HepG2 (cell line): ENCODE measurements around the gene KATNBL1. TPM values are rescaled to one million over a fixed set of nuclear protein-coding genes. Genes with fewer than 3 reads are reported as not detected.

ENCODE experiments used
- DMAP1 ChIP-seq: IDR thresholded peaks from 2 replicates; pipeline ENCODE4 v1.6.1; 2016
- ERF ChIP-seq: IDR thresholded peaks from 2 replicates; pipeline ENCODE4 v1.6.1; 2018; ENCODE audit warnings: missing biosample characterization, missing genetic modification reagents
- FIP1L1 ChIP-seq: fragments of 200-400 bp; formaldehyde crosslinking; IDR thresholded peaks from 2 replicates; pipeline ENCODE4 v1.6.1; 2018; ENCODE audit warnings: low read depth, mild to moderate bottlenecking, low read length, moderate library complexity, borderline replicate concordance; ENCODE audit not compliant: insufficient read depth
- HCFC1 ChIP-seq: fragments of 150-350 bp; IDR thresholded peaks from 2 replicates; pipeline ENCODE4 v1.6.1; 2014; ENCODE audit warnings: low read depth, low read length
- HDAC2 ChIP-seq: sonication (generic); formaldehyde crosslinking; IDR thresholded peaks from 2 replicates; pipeline ENCODE4 v1.4.0; 2020; ENCODE audit warnings: missing genetic modification reagents
- IKZF5 ChIP-seq: IDR thresholded peaks from 2 replicates; pipeline ENCODE4 v1.6.1; 2018; ENCODE audit warnings: missing genetic modification reagents, mild to moderate bottlenecking, missing compliant biosample characterization
- KMT2A ChIP-seq: sonication (generic); formaldehyde crosslinking; IDR thresholded peaks from 2 replicates; pipeline ENCODE4 v1.4.0; 2020; ENCODE audit warnings: missing genetic modification reagents
- MXI1 ChIP-seq: IDR thresholded peaks from 3 replicates; pipeline ENCODE4 v1.6.1; 2012; ENCODE audit warnings: low read depth, low read length, inconsistent platforms, borderline replicate concordance
- NAIF1 ChIP-seq: sonication (generic); formaldehyde crosslinking; IDR thresholded peaks from 2 replicates; pipeline ENCODE4 v1.5.0; 2020; ENCODE audit warnings: mild to moderate bottlenecking, missing genetic modification reagents, borderline replicate concordance
- REXO4 ChIP-seq: sonication (generic); formaldehyde crosslinking; IDR thresholded peaks from 2 replicates; pipeline ENCODE4 v1.8.0; 2022; ENCODE audit warnings: missing genetic modification reagents, mild to moderate bottlenecking, borderline replicate concordance
- RFX5 ChIP-seq: IDR thresholded peaks from 2 replicates; pipeline ENCODE4 v1.6.1; 2011; ENCODE audit warnings: low read depth, low read length, improper control_type of control experiment
- SETDB1 ChIP-seq: sonication (generic); formaldehyde crosslinking; IDR thresholded peaks from 2 replicates; pipeline ENCODE4 v1.5.1; 2020; ENCODE audit warnings: missing genetic modification reagents, mild to moderate bottlenecking, borderline replicate concordance
- SIX4 ChIP-seq: sonication (generic); formaldehyde crosslinking; IDR thresholded peaks from 2 replicates; pipeline ENCODE4 v1.4.0; 2020; ENCODE audit warnings: missing genetic modification reagents
- SNAPC2 ChIP-seq: sonication (generic); formaldehyde crosslinking; IDR thresholded peaks from 2 replicates; pipeline ENCODE4 v1.8.1; 2022; ENCODE audit warnings: mild to moderate bottlenecking, missing genetic modification reagents
- TCF7L2 ChIP-seq: IDR thresholded peaks from 2 replicates; pipeline ENCODE4 v1.6.1; 2011; ENCODE audit warnings: mild to moderate bottlenecking, low read depth, low read length, moderate library complexity
- ZFP41 ChIP-seq: sonication (generic); formaldehyde crosslinking; IDR thresholded peaks from 2 replicates; pipeline ENCODE4 v1.4.0; 2020; ENCODE audit warnings: mild to moderate bottlenecking, missing genetic modification reagents, borderline replicate concordance
- ZFP62 ChIP-seq: sonication (generic); formaldehyde crosslinking; IDR thresholded peaks from 2 replicates; pipeline ENCODE4 v1.4.0; 2020; ENCODE audit warnings: missing genetic modification reagents
- ZNF160 ChIP-seq: sonication (generic); formaldehyde crosslinking; IDR thresholded peaks from 2 replicates; pipeline ENCODE4 v1.8.0; 2022; ENCODE audit warnings: mild to moderate bottlenecking, inconsistent platforms, missing genetic modification reagents
- ZNF296 ChIP-seq: sonication (generic); formaldehyde crosslinking; conservative IDR thresholded peaks from 2 replicates; pipeline ENCODE4 v1.5.0; 2020; ENCODE audit warnings: mild to moderate bottlenecking, missing genetic modification reagents
- ZNF33B ChIP-seq: sonication (generic); formaldehyde crosslinking; IDR thresholded peaks from 2 replicates; pipeline ENCODE4 v1.5.1; 2020; ENCODE audit warnings: mild to moderate bottlenecking, missing genetic modification reagents
- ZNF615 ChIP-seq: sonication (generic); formaldehyde crosslinking; IDR thresholded peaks from 2 replicates; pipeline ENCODE4 v1.5.0; 2020; ENCODE audit warnings: mild to moderate bottlenecking, missing genetic modification reagents, borderline replicate concordance
- ZNF878 ChIP-seq: sonication (generic); formaldehyde crosslinking; IDR thresholded peaks from 2 replicates; pipeline ENCODE4 v1.8.1; 2023; ENCODE audit warnings: mild to moderate bottlenecking, missing genetic modification reagents, moderate library complexity
- polyA plus RNA-seq, 8 experiments: library from polyadenylated mRNA; depleted of rRNA in 3 of 8; stranded (reverse) in 7 of 8; unstranded in 1 of 8; fragments of >200 nt; fragmentation: Illumina TruSeq in 4 of 8; extraction: Trizol in 4 of 8; gene quantifications; 2 replicates each; pipeline versions ENCODE4 v1.2.1 to v1.2.3, GENCODE V29; 2011 to 2016; ENCODE audit warnings: low read depth in 4 of 8, missing spikeins in 1 of 8, mixed read lengths in 1 of 8; ENCODE audit not compliant: insufficient read depth in 1 of 8
- total RNA-seq, 5 experiments: library from RNA; depleted of rRNA; stranded (reverse); fragments of >200 nt; fragmentation: Illumina TruSeq; extraction: Trizol; gene quantifications; 2 replicates each; pipeline ENCODE4 v1.2.3, GENCODE V29; 2016; ENCODE audit warnings: low read depth in 1 of 5
- TF ChIP-seq, protein P1 (sequence below): sonication (generic); formaldehyde crosslinking; IDR thresholded peaks from 2 replicates; pipeline ENCODE4 v1.5.0; 2020; ENCODE audit warnings: missing genetic modification reagents
- TF ChIP-seq, protein P2 (sequence below): IDR thresholded peaks from 2 replicates; pipeline ENCODE4 v1.6.1; 2012; ENCODE audit warnings: low read length, improper control_type of control experiment

The KATNBL1 gene
- total and polyA plus RNA-seq, 2 of the 13 experiments (the other 11 are each of a cell fraction or from before 2014, with no cell fraction given), result 23.4 to 42.8 TPM

DNA sequence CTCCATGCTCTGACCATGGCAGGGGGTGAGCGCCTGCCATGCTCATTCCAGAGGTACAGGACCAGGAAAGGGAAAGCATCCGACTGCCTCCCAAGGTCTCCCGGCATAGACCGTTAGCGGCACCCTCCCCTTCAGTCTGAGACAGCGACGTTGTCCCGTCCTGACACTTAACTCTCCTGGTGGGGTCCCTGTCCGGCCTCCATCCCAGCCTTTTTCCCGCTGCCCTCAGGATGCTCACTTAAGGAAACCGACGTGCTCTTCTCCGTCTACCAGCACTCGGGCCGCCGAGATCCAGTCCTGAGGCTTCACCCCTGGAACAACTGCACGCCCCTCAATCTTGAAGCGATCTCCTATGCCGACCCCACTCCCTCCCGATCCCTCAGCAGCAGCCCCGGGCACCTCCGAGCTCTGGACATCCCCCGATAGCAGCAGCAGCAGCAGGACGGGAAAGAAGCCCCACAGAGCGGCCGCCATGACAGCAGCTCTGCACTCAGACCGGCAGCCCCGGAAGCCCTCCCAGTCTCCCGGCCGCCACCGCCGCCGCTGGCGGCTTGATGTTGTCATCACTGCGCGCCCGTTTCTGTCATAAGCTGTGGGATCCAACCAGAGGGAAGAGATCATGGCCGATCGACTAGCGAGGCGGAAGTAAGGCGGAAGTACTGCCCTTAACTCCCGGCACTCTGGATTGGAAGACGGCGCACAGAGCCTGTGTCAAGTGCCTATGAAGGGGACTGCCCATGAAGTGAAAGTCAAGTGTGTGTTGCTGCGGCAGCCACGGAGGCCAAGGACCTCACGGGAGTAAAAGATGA lies 108.3 kb downstream of the KATNBL1 start, which contains the start of the genes EMC7 and PGBD4 (continued):
- TF ChIP-seq MXI1 (peak; percentile 95; the same call in 2 of the 3 replicates), TCF7L2 (no peak), REXO4 (CRISPR knock-in tag) (no peak), ZNF878 (CRISPR knock-in tag) (peak; percentile 10; the same call in 1 of the 2 replicates), ZFP41 (CRISPR knock-in tag) (no peak), ERF (CRISPR knock-in tag) (peak; percentile 52; the same call in 1 of the 2 replicates), IKZF5 (CRISPR knock-in tag) (peak; percentile 76), ZNF33B (peak; percentile 79; the same call in 1 of the 2 replicates), RFX5 (no peak), ZNF296 (CRISPR knock-in tag) (no peak), KMT2A (peak; percentile 93), HDAC2 (CRISPR knock-in tag) (peak; percentile 77; the same call in 1 of the 2 replicates), DMAP1 (peak; percentile 72; the same call in 1 of the 2 replicates), SIX4 (peak; percentile 47; the same call in 1 of the 2 replicates), ZFP62 (no peak), ZNF160 (CRISPR knock-in tag) (no peak; the same call in 1 of the 2 replicates), SETDB1 (no peak), HCFC1 (peak; percentile 91), NAIF1 (CRISPR knock-in tag) (no peak), FIP1L1 (no peak), SNAPC2 (CRISPR knock-in tag) (peak; percentile 53; the same call in 1 of the 2 replicates), ZNF615 (CRISPR knock-in tag) (no peak)
- TF ChIP-seq, protein P1, sequence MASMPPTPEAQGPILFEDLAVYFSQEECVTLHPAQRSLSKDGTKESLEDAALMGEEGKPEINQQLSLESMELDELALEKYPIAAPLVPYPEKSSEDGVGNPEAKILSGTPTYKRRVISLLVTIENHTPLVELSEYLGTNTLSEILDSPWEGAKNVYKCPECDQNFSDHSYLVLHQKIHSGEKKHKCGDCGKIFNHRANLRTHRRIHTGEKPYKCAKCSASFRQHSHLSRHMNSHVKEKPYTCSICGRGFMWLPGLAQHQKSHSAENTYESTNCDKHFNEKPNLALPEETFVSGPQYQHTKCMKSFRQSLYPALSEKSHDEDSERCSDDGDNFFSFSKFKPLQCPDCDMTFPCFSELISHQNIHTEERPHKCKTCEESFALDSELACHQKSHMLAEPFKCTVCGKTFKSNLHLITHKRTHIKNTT (CRISPR knock-in tag), result no peak
- TF ChIP-seq, protein P2, sequence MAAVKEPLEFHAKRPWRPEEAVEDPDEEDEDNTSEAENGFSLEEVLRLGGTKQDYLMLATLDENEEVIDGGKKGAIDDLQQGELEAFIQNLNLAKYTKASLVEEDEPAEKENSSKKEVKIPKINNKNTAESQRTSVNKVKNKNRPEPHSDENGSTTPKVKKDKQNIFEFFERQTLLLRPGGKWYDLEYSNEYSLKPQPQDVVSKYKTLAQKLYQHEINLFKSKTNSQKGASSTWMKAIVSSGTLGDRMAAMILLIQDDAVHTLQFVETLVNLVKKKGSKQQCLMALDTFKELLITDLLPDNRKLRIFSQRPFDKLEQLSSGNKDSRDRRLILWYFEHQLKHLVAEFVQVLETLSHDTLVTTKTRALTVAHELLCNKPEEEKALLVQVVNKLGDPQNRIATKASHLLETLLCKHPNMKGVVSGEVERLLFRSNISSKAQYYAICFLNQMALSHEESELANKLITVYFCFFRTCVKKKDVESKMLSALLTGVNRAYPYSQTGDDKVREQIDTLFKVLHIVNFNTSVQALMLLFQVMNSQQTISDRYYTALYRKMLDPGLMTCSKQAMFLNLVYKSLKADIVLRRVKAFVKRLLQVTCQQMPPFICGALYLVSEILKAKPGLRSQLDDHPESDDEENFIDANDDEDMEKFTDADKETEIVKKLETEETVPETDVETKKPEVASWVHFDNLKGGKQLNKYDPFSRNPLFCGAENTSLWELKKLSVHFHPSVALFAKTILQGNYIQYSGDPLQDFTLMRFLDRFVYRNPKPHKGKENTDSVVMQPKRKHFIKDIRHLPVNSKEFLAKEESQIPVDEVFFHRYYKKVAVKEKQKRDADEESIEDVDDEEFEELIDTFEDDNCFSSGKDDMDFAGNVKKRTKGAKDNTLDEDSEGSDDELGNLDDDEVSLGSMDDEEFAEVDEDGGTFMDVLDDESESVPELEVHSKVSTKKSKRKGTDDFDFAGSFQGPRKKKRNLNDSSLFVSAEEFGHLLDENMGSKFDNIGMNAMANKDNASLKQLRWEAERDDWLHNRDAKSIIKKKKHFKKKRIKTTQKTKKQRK, result no peak
